Esophagus squamous epithelium (tissue), 5 donors: ENCODE data around the gene THOC2. TPM values are rescaled to one million over a fixed set of nuclear protein-coding genes. Genes with fewer than 3 reads are reported as not detected.

Source experiments
- DNase-seq: peaks from one replicate; lab custom pipeline; 2025; lab: John Stamatoyannopoulos, UW
- H3K27ac ChIP-seq, 4 donors: fragments of 200-600 bp; sonication (generic); one replicate each; pipeline ENCODE4 v1.5.1; 2016 to 2019; ENCODE audit warnings: mild to moderate bottlenecking in 1 of 4
- H3K27me3 ChIP-seq, 4 donors: fragments of 200-600 bp; sonication (generic); 1 replicate in 3 of 4; 2 replicates in 1 of 4; pipeline versions ENCODE4 v1.5.1 to v1.6.0; 2017 to 2021; ENCODE audit warnings: antibody characterized with exemption in 1 of 4
- H3K36me3 ChIP-seq, 3 donors: fragments of 200-600 bp; sonication (generic); one replicate each; pipeline ENCODE4 v1.5.1; 2016 to 2019
- H3K4me1 ChIP-seq, 3 donors: fragments of 200-600 bp; sonication (generic); one replicate each; pipeline ENCODE4 v1.5.1; 2017 to 2019
- H3K4me3 ChIP-seq, 4 donors: fragments of 200-600 bp; sonication (generic); 1 replicate in 3 of 4; 2 replicates in 1 of 4; pipeline ENCODE4 v1.5.1; 2016 to 2019; ENCODE audit warnings: mild to moderate bottlenecking in 2 of 4, moderate library complexity in 1 of 4
- H3K9me3 ChIP-seq, 3 donors: fragments of 200-600 bp; sonication (generic); one replicate each; pipeline ENCODE4 v1.5.1; 2016 to 2019
- CTCF ChIP-seq, 6 experiments: fragments of 450-650 bp in 4 of 6; fragments of 200-600 bp in 2 of 6; sonication (generic) in 2 of 6; IDR thresholded peaks; one replicate each; pipeline ENCODE4 v1.5.1; 2016 to 2019; ENCODE audit warnings: antibody characterized with exemption in 6 of 6, mild to moderate bottlenecking in 4 of 6, moderate library complexity in 4 of 6
- POLR2A ChIP-seq, 4 donors: fragments of 450-650 bp; IDR thresholded peaks; one replicate each; pipeline ENCODE4 v1.6.1; 2017; ENCODE audit warnings: antibody characterized with exemption in 4 of 4, mild to moderate bottlenecking in 4 of 4, moderate library complexity in 3 of 4
- WGBS, 2 donors: methylation state at CpG; one replicate each; pipeline ENCODE4 v1.1.5; 2018; 5-methylcytosine and 5-hydroxymethylcytosine counted together
- intact Hi-C: fragments of 100-400 bp; cut with DNase I; formaldehyde crosslinking; loops from one replicate; pipeline ENCODE4 v1.15.0; 2022
- small RNA-seq, 4 donors: library from RNA; depleted of rRNA; stranded (forward); fragments of <200 nt; gene quantifications; one replicate each; pipeline ENCODE3, GENCODE V24; 2016
- total RNA-seq, 4 donors: library from RNA; depleted of rRNA; stranded (reverse); fragments of >200 nt; gene quantifications; one replicate each; pipeline ENCODE4 v1.1.0, GENCODE V29; 2016
- donor health status: DM: yes; HTN: yes; CAD: no.

THOC2 gene
- total RNA-seq, 4 donors from 2014 or later, result 36.4 to 108 (median 63.8) TPM

DNA sequence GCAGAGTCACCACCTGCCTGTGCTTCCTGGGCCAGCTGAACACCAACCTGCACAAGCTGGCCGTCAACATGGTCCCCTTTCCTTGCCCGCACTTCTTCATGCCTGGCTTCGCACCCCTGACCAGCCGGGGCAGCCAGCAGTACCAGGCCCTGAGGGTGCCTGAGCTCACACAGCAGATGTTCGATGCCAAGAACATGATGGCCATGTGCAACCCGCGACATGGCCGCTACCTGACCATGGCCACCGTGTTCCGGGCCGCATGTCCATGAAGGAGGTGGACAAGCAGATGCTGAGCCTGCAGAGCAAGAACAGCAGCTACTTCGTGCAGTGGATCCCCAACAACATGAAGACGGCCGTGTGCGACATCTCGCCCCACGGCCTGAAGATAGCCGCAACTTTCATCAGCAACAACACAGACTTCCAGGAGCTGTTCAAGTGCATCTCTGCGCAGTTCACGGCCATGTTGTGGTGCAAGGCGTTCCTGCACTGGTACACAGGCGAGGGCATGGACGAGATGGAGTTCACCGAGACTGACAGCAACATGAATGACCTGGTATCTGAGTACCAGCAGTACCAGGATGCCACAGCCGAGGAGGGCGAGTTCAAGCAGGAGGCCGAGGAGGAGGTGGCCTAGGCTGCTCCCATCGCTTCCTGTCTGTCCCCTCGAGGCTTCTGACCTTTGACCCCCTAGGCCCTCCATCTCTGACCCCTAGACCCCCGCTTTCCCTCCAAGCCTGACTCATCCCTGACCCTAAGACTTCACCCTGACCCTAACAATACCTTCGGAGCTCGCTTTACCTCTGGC, 170.3 kb downstream of the THOC2 start:
- 85 to 87% methylated on average over 4 to 12 of the region's 32 CpGs for WGBS, 2 donors
- intact Hi-C loops, result no loop called here

DNA sequence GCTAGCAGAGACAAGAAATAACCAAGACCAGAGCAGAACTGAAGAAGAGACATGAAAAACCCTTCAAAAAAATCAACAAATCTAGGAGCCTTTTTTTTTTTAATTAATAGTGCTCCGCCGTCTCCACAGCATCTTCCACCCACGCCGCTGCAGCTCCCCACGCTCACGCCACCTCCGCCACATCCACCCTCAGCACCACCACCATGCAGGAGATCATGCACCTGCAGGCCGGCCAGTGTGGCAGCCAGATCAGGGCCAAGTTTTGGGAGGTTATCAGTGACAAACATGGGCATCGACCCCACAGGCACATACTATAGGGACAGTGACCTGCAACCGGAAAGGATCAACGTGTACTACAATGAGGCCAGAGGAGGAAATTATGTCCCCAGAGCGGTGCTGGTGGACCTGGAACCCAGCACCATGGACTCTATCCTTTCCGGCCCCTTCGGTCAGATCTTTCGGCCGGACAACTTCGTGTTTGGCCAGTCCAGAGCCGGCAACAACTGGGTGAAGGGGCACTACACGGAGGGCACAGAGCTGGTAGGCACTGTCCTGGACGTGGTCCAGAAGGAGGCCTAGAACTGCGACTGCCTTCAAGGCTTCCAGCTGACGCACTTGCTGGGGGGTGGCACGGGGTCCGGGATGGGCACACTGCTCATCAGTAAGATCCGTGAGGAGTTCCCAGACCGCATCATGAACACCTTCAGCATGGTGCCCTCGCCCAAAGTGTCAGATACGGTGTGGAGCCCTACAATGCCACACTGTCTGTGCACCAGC, 171.2 kb downstream of the THOC2 start:
- H3K9me3 ChIP-seq, result no peaks in the 10 kb centered on the region
- H3K27me3 ChIP-seq, result no peaks in the 10 kb centered on the region
- TF ChIP-seq POLR2A (IDR thresholded peaks at IDR 0.05) (no peak), CTCF (IDR thresholded peaks at IDR 0.05) (no peak)
- WGBS, 2 donors, result 83 to 92% methylated on average over 6 to 8 of the region's 28 CpGs
- intact Hi-C loops, result no loop called here
- no peaks in the 10 kb centered on the region for H3K4me1 ChIP-seq
- no peaks in the 10 kb centered on the region for H3K36me3 ChIP-seq
- H3K27ac ChIP-seq, result no peak overlapping the region
- no peak overlapping the region for H3K4me3 ChIP-seq
- no peak for DNase-seq

More for the DNA sequence above, 170.3 kb downstream of the THOC2 start:
- H3K4me3 ChIP-seq, result no peak overlapping the region
- no peak overlapping the region for H3K27ac ChIP-seq
- H3K36me3 ChIP-seq, result no peaks in the 10 kb centered on the region
- TF ChIP-seq POLR2A (IDR thresholded peaks at IDR 0.05), result no peak
- TF ChIP-seq CTCF (IDR thresholded peaks at IDR 0.05), result no peak
- no peak for DNase-seq
- no peaks in the 10 kb centered on the region for H3K4me1 ChIP-seq
- no peaks in the 10 kb centered on the region for H3K27me3 ChIP-seq
- no peaks in the 10 kb centered on the region for H3K9me3 ChIP-seq

DNA sequence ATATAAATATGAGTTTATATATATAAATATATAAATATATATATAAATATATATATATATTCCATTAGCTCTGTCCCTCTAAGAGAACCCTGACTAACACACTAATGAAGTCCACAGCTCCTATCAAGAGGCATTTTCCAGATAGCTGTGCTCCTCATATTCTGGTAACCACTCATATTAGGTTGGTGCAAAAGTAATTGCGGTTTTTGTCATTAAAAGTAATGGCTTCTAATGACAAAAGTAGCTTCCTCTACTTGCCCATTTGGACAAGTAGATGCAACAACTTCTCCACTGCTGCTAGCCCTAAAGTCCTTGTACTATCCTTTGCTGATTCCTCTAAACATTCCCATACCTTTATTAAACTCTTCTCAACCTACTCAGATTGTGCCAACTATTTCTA, 182.0 kb downstream of the THOC2 start:
- no peak overlapping the region for H3K27ac ChIP-seq
- no peaks in the 10 kb centered on the region for H3K36me3 ChIP-seq
- no peak for DNase-seq
- H3K27me3 ChIP-seq, result no peaks in the 10 kb centered on the region
- H3K4me3 ChIP-seq, result no peak overlapping the region
- TF ChIP-seq CTCF (IDR thresholded peaks at IDR 0.05) (no peak), POLR2A (IDR thresholded peaks at IDR 0.05) (no peak)
- intact Hi-C loops, result no loop called here
- H3K9me3 ChIP-seq, result no peaks in the 10 kb centered on the region
- H3K4me1 ChIP-seq, result no peaks in the 10 kb centered on the region
- 93 to 100% methylated on average over 1 of the region's 1 CpG for WGBS, 2 donors

Small RNA genes lying within 50 kb of the gene (small RNA-seq; reads per million reads assigned to genes)
- 0 reads per million in 4 donors for gene AL030996.1
- gene RNU7-69P, result 0 reads per million in 4 donors

Other genes starting within 250 kb of the THOC2 start
- 10 to 100 TPM; 20.0 to 38.5 (median 30.8) TPM for gene XIAP, start 127.0 kb upstream of the THOC2 start, total RNA-seq
- 10 to 100 TPM; 22.6 to 78.0 (median 50.7) TPM for gene STAG2, start 228.7 kb upstream of the THOC2 start, total RNA-seq